ENCODE measurements around the gene THOC6.

The THOC6 gene

GRCh38 chr16:3010510-3010909, 13.3 kb upstream of the THOC6 start:
- H3K4me3 ChIP-seq (ENCODE audit: low read depth, low read length), result no peak overlapping the region
- TF ChIP-seq, protein P1, sequence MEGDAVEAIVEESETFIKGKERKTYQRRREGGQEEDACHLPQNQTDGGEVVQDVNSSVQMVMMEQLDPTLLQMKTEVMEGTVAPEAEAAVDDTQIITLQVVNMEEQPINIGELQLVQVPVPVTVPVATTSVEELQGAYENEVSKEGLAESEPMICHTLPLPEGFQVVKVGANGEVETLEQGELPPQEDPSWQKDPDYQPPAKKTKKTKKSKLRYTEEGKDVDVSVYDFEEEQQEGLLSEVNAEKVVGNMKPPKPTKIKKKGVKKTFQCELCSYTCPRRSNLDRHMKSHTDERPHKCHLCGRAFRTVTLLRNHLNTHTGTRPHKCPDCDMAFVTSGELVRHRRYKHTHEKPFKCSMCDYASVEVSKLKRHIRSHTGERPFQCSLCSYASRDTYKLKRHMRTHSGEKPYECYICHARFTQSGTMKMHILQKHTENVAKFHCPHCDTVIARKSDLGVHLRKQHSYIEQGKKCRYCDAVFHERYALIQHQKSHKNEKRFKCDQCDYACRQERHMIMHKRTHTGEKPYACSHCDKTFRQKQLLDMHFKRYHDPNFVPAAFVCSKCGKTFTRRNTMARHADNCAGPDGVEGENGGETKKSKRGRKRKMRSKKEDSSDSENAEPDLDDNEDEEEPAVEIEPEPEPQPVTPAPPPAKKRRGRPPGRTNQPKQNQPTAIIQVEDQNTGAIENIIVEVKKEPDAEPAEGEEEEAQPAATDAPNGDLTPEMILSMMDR (IDR thresholded peaks at IDR 0.05; ENCODE audit: low read depth, low read length), result no peak

DNA sequence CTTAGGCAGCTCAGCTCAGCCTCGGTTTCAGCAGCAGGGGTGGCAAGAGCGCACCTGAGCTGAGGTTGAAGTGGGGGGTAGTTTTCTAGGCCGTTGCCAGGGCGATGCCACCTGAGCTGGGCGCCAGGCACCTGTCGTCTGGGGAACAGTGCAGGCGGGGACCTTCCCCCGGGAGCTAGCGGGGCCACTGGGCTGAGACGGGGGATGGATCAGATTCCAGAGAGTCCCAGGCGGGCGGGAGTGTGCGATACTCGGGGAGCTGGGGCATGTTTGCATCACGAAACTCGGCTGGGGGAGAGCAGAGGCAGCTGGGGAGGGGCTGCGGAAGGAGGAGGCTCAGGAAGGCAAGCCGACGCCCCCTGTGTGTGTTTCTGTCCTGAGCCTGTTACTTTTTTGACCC, 11.6 kb upstream of the THOC6 start:
- TF ChIP-seq, protein P1 (IDR thresholded peaks at IDR 0.05; ENCODE audit: low read depth, low read length), result no peak
- H3K4me3 ChIP-seq (ENCODE audit: low read depth, low read length), result no peak overlapping the region

DNA sequence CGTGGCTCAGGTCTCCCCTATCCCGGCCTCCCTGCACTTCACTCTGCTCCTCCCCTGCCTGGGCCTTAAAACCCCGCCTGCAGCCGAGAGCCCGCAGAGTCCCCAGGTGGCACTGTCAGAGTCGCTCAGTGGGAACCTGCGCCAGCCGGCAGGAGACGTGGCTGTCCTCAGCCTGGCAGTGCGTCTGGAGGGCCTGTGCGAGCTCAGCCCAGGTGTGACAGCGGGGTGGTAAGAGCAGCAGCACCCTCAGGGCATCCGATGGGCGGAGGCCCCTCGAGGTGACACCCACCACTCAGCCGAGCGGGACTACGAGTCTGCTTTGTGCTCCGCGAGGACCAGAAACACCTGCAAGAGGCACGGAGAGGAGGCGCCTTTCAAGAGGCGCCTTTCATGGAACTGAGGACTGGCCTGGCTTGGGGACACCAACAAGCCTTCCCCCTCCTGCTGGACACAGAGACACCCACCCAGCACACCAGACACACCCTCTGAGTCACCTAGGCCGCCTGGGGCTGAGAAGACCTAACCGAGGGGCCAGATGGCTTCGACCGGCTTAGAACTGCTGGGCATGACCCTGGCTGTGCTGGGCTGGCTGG, 10.9 kb upstream of the THOC6 start, which contains the start of gene CLDN9:
Gene CLDN9, plus strand, starts transcription at position 96 of the 593 bp plus-strand sequence. Its CDS starts 440 bp downstream, at position 536.
- no peak within 1 kb of the TSS for H3K4me3 ChIP-seq (ENCODE audit: low read depth, low read length)
- TF ChIP-seq, protein P1 (IDR thresholded peaks at IDR 0.05; ENCODE audit: low read depth, low read length), result no peak

DNA sequence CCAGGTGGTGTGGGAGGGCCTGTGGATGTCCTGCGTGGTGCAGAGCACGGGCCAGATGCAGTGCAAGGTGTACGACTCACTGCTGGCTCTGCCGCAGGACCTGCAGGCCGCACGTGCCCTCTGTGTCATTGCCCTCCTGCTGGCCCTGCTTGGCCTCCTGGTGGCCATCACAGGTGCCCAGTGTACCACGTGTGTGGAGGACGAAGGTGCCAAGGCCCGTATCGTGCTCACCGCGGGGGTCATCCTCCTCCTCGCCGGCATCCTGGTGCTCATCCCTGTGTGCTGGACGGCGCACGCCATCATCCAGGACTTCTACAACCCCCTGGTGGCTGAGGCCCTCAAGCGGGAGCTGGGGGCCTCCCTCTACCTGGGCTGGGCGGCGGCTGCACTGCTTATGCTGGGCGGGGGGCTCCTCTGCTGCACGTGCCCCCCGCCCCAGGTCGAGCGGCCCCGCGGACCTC, 10.3 kb upstream of the THOC6 start:
- no peak overlapping the region for H3K4me3 ChIP-seq (ENCODE audit: low read depth, low read length)
- TF ChIP-seq, protein P1 (IDR thresholded peaks at IDR 0.05; ENCODE audit: low read depth, low read length), result no peak

- H3K4me3 ChIP-seq (ENCODE audit: low read depth, low read length), result no peak overlapping the region
- TF ChIP-seq, protein P1 (IDR thresholded peaks at IDR 0.05; ENCODE audit: low read depth, low read length), result no peak
These were observed 9.7 kb upstream of the THOC6 start for GRCh38 chr16:3013998-3014690.

DNA sequence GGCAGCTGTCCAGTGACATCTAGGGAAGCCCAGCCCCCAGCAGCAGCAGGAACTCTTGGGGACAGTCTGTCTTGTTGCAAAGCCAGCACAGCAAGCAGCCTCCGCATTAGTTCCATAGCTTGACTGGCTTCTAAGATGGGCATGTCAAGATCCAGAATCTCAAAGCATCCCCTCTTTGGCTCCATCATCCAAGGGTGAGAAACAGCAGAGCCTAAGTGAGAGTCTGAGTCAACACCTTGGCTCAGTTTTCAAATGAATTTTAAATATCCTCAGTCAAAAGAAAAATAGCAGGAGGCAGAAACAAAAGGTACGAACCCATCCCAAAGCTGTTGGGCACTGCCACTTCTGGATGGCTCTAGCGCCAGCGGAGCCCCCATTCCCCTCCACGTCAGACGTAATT, 8.9 kb upstream of the THOC6 start:
- TF ChIP-seq, protein P1 (IDR thresholded peaks at IDR 0.05; ENCODE audit: low read depth, low read length), result no peak
- no peak overlapping the region for H3K4me3 ChIP-seq (ENCODE audit: low read depth, low read length)

- no peak overlapping the region for H3K4me3 ChIP-seq (ENCODE audit: low read depth, low read length)
- TF ChIP-seq, protein P1 (IDR thresholded peaks at IDR 0.05; ENCODE audit: low read depth, low read length), result no peak
These were observed 7.8 kb upstream of the THOC6 start for GRCh38 chr16:3015865-3016521.

Data from WI38 (cell line).